Measurements from ENCODE around the gene AK9.

Gene AK9

GRCh38 chr6:109456710-109457561, 234.1 kb downstream of the AK9 start:
- no peak for DNase-seq (ENCODE audit: low spot score)

- DNase-seq (ENCODE audit: low spot score): no peak
These were observed 234.9 kb downstream of the AK9 start for GRCh38 chr6:109456111-109456583.

GRCh38 chr6:109455437-109456110, 235.4 kb downstream of the AK9 start, which contains the start of gene MICAL1:
MICAL1 (minus strand) TSS chr6:109455772; CDS start chr6:109454196, 1,576 bp downstream.
- peak; percentile 59 for DNase-seq (ENCODE audit: low spot score)

GRCh38 chr6:109454496-109455436, 236.2 kb downstream of the AK9 start:
- DNase-seq (ENCODE audit: low spot score): no peak

GRCh38 chr6:109453594-109454495, 237.2 kb downstream of the AK9 start:
- no peak for DNase-seq (ENCODE audit: low spot score)

GRCh38 chr6:109453156-109453555, 237.8 kb downstream of the AK9 start:
- no peak for DNase-seq (ENCODE audit: low spot score)

- DNase-seq (ENCODE audit: low spot score): no peak
These were observed 238.8 kb downstream of the AK9 start for GRCh38 chr6:109452181-109452580.

- no peak for DNase-seq (ENCODE audit: low spot score)
These were observed 239.6 kb downstream of the AK9 start for GRCh38 chr6:109451376-109451775.

- DNase-seq (ENCODE audit: low spot score): no peak
These were observed 240.2 kb downstream of the AK9 start for GRCh38 chr6:109450801-109451200.

- no peak for DNase-seq (ENCODE audit: low spot score)
These were observed 241.0 kb downstream of the AK9 start for GRCh38 chr6:109449795-109450673.

GRCh38 chr6:109449064-109449794, 241.8 kb downstream of the AK9 start:
- DNase-seq (ENCODE audit: low spot score): no peak

- DNase-seq (ENCODE audit: low spot score): no peak
These were observed 242.4 kb downstream of the AK9 start for GRCh38 chr6:109448615-109449014.

GRCh38 chr6:109447878-109448555, 243.0 kb downstream of the AK9 start:
- DNase-seq (ENCODE audit: low spot score): no peak

GRCh38 chr6:109447087-109447486, 243.9 kb downstream of the AK9 start:
- no peak for DNase-seq (ENCODE audit: low spot score)

GRCh38 chr6:109446541-109446940, 244.5 kb downstream of the AK9 start:
- DNase-seq (ENCODE audit: low spot score): no peak

- no peak for DNase-seq (ENCODE audit: low spot score)
These were observed 244.9 kb downstream of the AK9 start for GRCh38 chr6:109446072-109446471.

GRCh38 chr6:109445382-109445781, 245.6 kb downstream of the AK9 start:
- DNase-seq (ENCODE audit: low spot score): no peak

- no peak for DNase-seq (ENCODE audit: low spot score)
These were observed 247.5 kb downstream of the AK9 start for GRCh38 chr6:109443425-109443950.

All from HuH-7.5 (cell line).